ENCODE measurements around the gene MTMR1.

The MTMR1 gene

DNA sequence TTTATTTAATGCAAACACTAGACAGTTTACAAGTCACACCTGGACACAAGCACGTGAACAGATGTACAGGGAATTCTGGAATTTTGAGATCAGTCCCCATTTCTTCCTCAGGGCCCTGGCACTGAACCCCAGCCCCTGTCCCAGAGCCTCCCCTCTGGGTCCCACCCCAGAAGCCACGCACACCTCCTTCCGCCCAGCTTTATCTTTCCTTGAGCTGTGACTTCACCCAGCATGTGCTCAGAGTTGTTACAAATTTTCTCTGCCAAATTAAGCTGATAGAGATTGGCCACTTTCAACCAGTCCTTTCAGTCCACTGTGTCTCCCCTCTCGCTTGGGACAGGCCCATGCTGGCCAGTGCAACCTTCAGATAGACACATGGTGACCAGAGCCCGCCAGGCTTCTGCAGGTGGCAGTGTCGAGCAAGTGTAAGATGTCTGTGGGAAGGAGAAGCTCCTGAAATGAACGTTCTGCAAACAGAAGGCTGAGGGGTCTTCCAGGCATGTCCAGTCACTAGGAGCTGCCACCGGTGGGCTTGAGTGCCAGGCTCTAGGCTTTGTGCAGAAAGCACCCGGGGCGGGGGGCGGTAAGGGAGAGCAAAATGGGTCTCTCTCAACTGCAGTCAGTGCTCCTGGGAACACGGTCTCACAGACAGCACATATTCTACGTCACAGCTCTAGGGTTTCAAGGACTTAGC lies 73.3 kb downstream of the MTMR1 start:
- H3K4me2 ChIP-seq (ENCODE audit: low read depth, low read length): no peak overlapping the region
- H3K36me3 ChIP-seq (replicated peaks; ENCODE audit: insufficient read depth, low read length): no peaks in the 10 kb centered on the region
- H3K4me3 ChIP-seq (ENCODE audit: low read length): no peak overlapping the region
- no peaks in the 10 kb centered on the region for H3K9me2 ChIP-seq (replicated peaks; ENCODE audit: insufficient read depth, low read length)
- TF ChIP-seq, protein P1, sequence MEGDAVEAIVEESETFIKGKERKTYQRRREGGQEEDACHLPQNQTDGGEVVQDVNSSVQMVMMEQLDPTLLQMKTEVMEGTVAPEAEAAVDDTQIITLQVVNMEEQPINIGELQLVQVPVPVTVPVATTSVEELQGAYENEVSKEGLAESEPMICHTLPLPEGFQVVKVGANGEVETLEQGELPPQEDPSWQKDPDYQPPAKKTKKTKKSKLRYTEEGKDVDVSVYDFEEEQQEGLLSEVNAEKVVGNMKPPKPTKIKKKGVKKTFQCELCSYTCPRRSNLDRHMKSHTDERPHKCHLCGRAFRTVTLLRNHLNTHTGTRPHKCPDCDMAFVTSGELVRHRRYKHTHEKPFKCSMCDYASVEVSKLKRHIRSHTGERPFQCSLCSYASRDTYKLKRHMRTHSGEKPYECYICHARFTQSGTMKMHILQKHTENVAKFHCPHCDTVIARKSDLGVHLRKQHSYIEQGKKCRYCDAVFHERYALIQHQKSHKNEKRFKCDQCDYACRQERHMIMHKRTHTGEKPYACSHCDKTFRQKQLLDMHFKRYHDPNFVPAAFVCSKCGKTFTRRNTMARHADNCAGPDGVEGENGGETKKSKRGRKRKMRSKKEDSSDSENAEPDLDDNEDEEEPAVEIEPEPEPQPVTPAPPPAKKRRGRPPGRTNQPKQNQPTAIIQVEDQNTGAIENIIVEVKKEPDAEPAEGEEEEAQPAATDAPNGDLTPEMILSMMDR (IDR thresholded peaks at IDR 0.05; ENCODE audit: low read length): no peak
- TF ChIP-seq EZH2 (optimal IDR thresholded peaks at IDR 0.05; ENCODE audit: low read depth, low read length) (no peak), EZH2phosphoT487 (IDR thresholded peaks at IDR 0.05; ENCODE audit: low read length) (no peak)
- H2AFZ ChIP-seq (ENCODE audit: low read length): no peak overlapping the region
- H3K27ac ChIP-seq (ENCODE audit: low read length): no peak overlapping the region
- H4K20me1 ChIP-seq (ENCODE audit: insufficient read depth, low read length): no peaks in the 10 kb centered on the region
- H3K27me3 ChIP-seq (replicated peaks; ENCODE audit: insufficient read depth, low read length): no peaks in the 10 kb centered on the region
- H3F3A ChIP-seq (ENCODE audit: insufficient read depth, low read length): no peaks in the 10 kb centered on the region
- no peak overlapping the region for H3K9ac ChIP-seq (ENCODE audit: low read length)
- no peaks in the 10 kb centered on the region for H3K79me2 ChIP-seq (ENCODE audit: low read length)
- H3K4me1 ChIP-seq (ENCODE audit: low read length): no peaks in the 10 kb centered on the region
- no peak for DNase-seq
- no peaks in the 10 kb centered on the region for H3K9me3 ChIP-seq (replicated peaks; ENCODE audit: insufficient read depth, low read length)

DNA sequence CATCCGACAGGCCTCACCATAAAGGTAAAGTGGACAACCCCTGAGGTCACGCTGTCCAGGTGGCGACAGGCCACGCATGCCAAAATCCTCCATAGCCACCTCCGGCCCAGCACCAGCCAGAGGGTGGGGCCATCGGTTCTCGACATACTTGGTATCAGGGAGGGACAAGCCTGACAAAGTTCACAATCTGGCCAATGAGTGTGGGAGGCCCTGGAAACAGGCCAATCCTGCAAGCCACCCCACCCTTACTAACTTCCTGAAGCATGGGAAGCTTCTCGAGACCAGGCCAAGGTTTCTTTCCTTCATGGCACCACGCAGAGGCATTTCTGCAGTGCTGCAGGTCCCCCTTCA lies 73.8 kb downstream of the MTMR1 start:
- Histone ChIP-seq H3K9ac (ENCODE audit: low read length) (no peak overlapping the region), H3K27ac (ENCODE audit: low read length) (no peak overlapping the region), H3K36me3 (replicated peaks; ENCODE audit: insufficient read depth, low read length) (no peaks in the 10 kb centered on the region), H2AFZ (ENCODE audit: low read length) (no peak overlapping the region), H4K20me1 (ENCODE audit: insufficient read depth, low read length) (no peaks in the 10 kb centered on the region), H3K4me2 (ENCODE audit: low read depth, low read length) (no peak overlapping the region), H3K4me3 (ENCODE audit: low read length) (no peak overlapping the region), H3K79me2 (ENCODE audit: low read length) (no peaks in the 10 kb centered on the region), H3F3A (ENCODE audit: insufficient read depth, low read length) (no peaks in the 10 kb centered on the region), H3K4me1 (ENCODE audit: low read length) (no peaks in the 10 kb centered on the region), H3K9me2 (replicated peaks; ENCODE audit: insufficient read depth, low read length) (no peaks in the 10 kb centered on the region), H3K27me3 (replicated peaks; ENCODE audit: insufficient read depth, low read length) (no peaks in the 10 kb centered on the region), H3K9me3 (replicated peaks; ENCODE audit: insufficient read depth, low read length) (no peaks in the 10 kb centered on the region)
- DNase-seq: no peak
- no peak for TF ChIP-seq EZH2phosphoT487 (IDR thresholded peaks at IDR 0.05; ENCODE audit: low read length)
- no peak for TF ChIP-seq EZH2 (optimal IDR thresholded peaks at IDR 0.05; ENCODE audit: low read depth, low read length)
- TF ChIP-seq, protein P1 (IDR thresholded peaks at IDR 0.05; ENCODE audit: low read length): no peak

DNA sequence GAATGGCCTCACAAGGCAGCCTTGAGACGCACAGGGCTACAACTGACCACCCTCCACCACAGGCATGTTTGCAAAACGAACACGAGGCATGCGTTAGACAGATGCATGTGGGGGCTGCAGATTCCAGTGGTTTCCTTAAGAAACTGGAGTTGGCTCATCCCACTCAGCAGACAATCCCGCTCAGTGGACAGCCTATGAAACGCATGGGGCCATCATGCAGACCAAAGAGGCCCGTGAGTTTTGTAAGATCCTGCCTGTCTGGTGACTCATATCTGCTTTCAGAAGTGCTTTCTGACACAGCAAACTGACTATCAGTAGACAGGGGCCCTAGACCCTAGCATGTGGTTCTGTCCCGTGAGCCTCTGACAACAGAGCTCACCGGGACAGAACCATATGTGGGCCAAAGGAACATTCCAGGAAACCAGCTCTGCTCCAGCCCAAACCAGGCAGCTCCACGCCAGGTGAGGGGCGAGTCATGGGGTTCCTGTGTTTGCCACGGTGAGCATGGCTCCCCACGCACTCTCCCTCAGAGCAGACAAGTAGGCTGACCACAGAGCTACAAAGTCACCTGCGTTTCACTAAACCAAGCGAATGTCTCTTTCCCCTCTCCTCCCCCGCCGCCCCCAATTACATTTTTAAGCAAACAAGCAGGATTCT lies 74.4 kb downstream of the MTMR1 start:
- TF ChIP-seq, protein P1 (IDR thresholded peaks at IDR 0.05; ENCODE audit: low read length): no peak
- TF ChIP-seq EZH2 (optimal IDR thresholded peaks at IDR 0.05; ENCODE audit: low read depth, low read length) (no peak), EZH2phosphoT487 (IDR thresholded peaks at IDR 0.05; ENCODE audit: low read length) (no peak)
- H3K9ac ChIP-seq (ENCODE audit: low read length): no peak overlapping the region
- H3K79me2 ChIP-seq (ENCODE audit: low read length): no peaks in the 10 kb centered on the region
- no peaks in the 10 kb centered on the region for H3K27me3 ChIP-seq (replicated peaks; ENCODE audit: insufficient read depth, low read length)
- H3K4me3 ChIP-seq (ENCODE audit: low read length): no peak overlapping the region
- no peak for DNase-seq
- H3F3A ChIP-seq (ENCODE audit: insufficient read depth, low read length): no peaks in the 10 kb centered on the region
- H3K9me3 ChIP-seq (replicated peaks; ENCODE audit: insufficient read depth, low read length): no peaks in the 10 kb centered on the region
- H3K9me2 ChIP-seq (replicated peaks; ENCODE audit: insufficient read depth, low read length): no peaks in the 10 kb centered on the region
- no peaks in the 10 kb centered on the region for H3K36me3 ChIP-seq (replicated peaks; ENCODE audit: insufficient read depth, low read length)
- H3K4me2 ChIP-seq (ENCODE audit: low read depth, low read length): no peak overlapping the region
- no peak overlapping the region for H3K27ac ChIP-seq (ENCODE audit: low read length)
- no peaks in the 10 kb centered on the region for H4K20me1 ChIP-seq (ENCODE audit: insufficient read depth, low read length)
- H3K4me1 ChIP-seq (ENCODE audit: low read length): no peaks in the 10 kb centered on the region
- H2AFZ ChIP-seq (ENCODE audit: low read length): no peak overlapping the region
